Stimulated activated CD8-positive, alpha-beta memory T cell treated with anti-CD3 and anti-CD28 coated beads, Interleukin-15, amount 100 ng/mL, for 48 hours (primary cell): ENCODE results near the gene AJAP1.

ENCODE experiments used
- DNase-seq, 2 donors: peaks; one replicate each; pipeline ENCODE4 v3.0.0-alpha.2; 2020; ENCODE audit warnings: low read depth in 2 of 2

Gene AJAP1

DNA sequence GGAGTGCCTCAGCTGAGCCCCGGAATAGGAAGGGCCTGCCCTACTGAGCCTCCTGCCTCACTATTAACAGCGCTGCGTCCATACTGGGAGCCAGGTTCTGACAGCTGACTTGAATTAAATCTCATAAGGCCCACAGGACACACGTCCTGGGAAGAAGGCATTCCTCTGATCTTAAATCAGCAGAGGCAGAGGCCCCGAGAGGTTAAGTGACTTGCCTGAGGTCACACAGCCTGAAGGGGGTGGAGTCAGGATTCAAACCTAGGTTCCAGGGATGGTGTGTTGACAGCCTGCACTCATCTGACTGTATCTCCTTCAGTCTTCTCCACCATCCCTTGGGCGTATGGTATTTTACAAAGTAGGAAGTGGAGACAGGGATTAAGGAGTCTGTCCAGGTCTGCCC, 79.8 kb downstream of the AJAP1 start:
- no peak for DNase-seq

GRCh38 chr1:4734791-4735190, 80.4 kb downstream of the AJAP1 start:
- no peak for DNase-seq

DNA sequence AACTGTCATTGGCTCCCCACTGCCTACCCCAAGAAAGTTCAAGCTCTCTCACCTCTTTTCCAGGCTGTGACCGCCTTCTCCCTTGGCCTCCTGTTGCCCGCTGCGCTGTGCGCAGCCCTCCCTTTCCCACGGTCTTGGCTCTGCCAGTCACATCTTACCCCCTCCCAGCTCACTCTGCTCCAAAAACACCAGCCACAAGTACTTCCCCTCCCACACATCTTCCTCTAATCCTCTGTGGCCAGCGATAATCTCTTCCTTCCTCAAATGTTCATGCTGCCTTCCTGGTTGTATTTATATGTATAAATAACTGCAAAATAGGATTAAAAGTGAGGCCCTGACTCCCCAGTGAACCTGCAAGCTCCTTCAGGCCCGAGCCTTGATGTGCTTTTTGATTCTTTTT, 81.8 kb downstream of the AJAP1 start:
- no peak for DNase-seq

- no peak for DNase-seq
These were observed 87.5 kb downstream of the AJAP1 start for GRCh38 chr1:4741876-4742423.

GRCh38 chr1:4743978-4744750, 89.8 kb downstream of the AJAP1 start:
- no peak for DNase-seq

DNA sequence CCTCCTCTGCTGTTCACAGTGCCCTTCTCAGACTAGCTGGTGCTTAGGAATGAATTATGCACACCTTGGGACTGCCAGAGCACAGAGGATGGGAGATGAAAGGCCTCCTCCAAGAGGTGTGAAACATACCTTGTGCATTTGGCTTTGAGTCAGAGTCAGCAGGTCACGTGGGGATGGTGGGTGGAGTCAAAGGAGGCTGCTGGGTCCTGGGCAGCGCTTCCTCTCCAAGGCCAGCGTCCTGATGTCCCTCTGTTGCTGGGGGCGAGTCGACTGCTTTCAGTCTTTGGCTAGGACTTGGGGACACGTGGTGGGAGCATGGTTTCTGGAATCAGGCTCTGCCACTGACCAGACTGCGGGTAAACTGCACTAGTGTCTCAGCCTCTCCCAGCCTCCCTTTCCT, 91.2 kb downstream of the AJAP1 start:
- DNase-seq, result no peak

- no peak for DNase-seq
These were observed 95.0 kb downstream of the AJAP1 start for GRCh38 chr1:4749406-4749805.

DNA sequence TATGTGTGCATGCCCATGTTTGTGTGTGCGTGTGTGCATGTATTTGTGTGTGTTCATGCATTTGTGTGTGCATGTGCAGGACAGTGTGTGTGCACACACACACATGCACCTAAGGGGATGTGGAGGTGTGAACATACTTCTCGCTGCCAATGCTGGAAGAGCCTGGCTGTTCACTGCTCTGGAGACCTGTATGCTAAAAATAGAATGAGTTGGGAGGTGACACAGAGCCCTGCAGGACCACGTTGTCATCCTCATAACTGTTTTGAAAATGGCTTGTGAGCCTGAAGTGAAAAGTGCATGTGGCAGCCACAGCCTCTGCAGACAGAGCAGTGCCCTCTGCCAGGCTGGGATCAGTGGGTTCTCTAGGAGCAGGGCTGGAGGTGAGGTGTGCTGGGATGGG, 95.8 kb downstream of the AJAP1 start:
- no peak for DNase-seq

DNA sequence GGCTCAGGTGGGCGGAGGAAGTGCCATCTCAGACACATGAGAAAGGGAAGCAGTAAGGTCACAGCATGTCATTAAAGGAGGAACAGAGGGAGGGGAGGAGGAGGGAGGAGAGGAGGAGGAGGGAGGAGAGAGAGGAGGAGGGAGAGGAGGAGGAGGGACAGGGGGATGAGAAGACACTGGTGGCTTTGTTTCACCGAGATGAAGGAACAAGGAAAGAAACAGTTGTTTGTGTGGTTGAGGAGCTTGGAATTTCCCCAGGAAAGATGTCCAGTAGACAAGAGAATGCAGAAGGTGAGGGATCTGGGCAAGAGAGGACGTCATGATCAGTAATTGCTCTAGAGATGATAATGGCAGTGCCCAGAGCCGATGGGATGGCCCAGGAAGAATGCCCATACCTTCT, 97.7 kb downstream of the AJAP1 start:
- no peak for DNase-seq

GRCh38 chr1:4754816-4755215, 100.4 kb downstream of the AJAP1 start:
- DNase-seq, result no peak

DNA sequence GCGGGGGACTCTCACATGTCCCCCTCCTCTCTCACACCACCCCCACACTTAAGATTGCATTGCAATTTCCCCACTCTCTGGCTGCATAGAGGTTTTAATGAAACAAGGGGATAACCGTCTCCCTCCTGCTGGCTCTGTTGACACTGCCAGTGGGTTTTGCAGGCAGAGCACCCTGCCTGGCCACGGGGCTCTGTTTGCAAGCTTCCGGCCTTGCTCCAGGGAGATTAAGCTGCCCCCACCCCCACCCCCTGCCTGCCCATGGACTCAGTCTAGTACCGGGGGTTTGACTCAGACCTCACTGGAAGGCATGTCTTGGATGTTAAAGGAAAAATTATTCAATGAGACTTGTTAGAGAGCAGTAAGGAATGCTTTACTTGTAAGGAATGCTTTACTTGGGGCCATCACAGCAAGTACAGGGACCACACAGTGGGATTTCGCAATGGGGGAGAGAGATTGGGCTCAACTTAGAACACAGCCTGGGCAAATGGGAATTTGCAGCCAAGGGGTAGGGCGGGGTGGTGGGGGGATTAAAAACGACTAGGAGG, 101.0 kb downstream of the AJAP1 start:
- no peak for DNase-seq

- DNase-seq, result no peak
These were observed 101.6 kb downstream of the AJAP1 start for GRCh38 chr1:4755864-4756504.

DNA sequence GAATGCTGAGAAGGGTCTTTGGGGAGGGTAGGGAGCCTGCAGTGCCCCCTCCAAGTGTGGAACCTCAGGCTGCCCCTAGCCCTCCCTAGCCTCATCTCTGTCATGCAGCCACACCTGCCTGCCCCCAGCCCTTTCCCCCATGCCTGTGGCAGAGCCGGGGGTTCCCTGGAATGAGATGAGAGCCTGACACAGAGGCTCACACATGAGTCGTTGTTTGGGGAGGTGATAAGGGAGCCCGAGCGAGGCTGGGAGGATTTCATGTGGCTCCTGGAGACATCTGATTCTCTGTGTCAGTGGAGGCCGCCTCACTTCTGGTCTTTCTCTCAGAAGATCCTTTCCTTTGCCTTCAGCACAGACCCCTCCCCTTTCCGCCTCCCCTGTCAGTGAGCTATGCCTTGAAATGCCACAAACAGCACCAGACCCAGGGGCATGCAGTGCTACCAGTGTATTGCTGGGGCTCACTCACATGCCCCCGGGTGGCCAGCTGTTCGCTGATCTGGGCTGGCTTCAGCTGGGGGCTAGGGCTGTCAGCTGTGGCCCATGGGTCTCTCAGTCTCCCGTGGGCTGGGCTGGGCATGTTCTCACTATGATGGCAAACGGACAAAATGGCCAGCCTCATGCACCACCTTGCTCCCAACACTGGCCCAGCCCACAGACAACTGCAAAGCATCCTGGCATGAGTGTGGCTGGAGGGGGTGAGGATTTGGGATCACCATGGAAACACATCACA, 102.6 kb downstream of the AJAP1 start:
- no peak for DNase-seq

- no peak for DNase-seq
These were observed 105.3 kb downstream of the AJAP1 start for GRCh38 chr1:4759671-4760070.

DNA sequence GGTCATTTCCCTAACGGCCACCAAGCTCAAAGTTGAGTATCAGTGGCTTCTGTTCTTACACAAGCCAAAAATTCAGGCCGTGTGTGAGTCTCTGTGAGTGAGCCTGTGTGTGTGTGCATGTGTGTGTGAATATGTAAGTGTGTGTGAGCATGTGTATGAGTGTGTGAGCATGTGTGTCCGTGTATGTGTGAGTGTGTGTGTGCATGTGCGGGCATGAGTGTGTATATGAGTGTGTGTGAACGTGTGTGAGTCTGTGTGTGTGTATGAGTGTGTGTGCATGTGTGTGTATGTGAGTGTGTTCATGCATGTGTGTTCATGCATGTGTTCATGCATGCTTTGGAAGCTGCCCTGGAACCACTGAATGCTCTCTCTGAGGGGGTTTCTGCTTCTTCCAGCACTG, 105.7 kb downstream of the AJAP1 start:
- DNase-seq, result no peak

DNA sequence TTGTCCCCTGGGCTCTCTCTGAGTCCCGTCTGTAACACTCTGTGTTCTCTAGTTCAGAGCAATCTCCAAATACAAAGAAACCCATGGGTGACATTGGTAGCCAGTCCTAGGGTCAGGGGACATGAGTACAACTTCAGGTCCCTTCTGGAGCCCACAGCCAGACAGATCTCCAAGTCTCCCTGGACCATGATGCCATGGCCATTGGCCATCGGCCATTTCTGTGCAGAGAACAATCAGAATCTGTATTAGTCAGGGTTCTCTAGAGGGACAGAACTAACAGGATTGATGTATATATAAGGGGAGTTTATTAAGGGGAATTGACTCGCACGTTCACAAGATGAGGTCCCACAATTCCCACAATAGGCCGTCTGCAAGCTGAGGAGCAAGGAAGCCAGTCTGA, 106.9 kb downstream of the AJAP1 start:
- DNase-seq, result no peak

DNA sequence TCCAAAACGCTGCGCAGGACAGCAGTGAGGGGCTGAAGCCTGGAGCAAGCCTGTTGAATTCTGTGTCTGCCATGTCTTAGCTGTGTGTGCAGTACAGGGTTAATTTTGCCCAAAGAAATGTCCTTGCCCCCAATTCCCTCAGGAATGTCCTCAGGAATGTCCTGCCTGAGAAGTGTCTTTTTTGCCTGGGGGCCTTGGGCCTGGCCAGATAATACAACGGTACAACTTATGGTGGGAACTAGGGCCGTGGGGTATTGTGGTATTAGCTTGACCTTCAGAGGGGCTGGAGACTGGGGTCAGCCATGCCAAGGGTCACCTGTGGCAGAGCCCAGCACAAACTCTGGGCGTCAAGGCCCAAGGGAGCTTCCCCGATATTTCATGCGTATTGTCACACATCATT, 107.7 kb downstream of the AJAP1 start:
- no peak for DNase-seq

DNA sequence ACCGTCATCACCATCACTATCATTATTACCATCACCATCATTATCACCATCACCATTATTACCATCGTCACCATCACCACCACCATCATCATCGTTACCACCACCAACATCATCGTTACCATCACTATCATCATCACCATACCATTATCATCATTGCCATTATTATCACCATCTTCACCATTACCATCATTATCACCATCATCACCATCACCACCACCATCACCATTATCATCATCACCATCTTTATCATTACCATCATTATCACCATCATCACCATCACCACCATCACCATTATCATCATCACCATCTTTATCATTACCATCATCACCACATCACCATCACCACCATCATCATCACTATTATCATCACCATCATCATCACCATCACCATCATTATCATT, 112.9 kb downstream of the AJAP1 start:
- DNase-seq, result no peak

DNA sequence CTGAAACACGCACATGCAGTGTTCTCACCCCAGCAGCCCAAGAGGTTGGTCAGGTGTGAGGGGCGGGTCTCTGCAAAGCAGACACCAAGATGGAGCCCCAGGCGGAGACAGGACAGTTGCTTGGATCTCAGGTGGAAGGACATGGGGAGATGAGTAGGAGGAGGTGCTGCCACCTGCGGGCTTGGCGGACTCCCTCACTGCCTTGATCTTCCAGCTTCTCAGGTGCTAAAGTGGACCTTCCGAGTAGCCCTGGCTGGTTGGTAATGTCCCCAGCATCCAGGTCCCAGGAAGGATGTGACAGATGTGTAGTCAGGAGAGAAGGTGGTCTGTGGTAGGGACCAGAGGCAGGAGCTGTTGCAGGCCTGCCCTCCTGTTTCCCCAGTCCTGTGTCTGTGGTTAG, 114.1 kb downstream of the AJAP1 start:
- no peak for DNase-seq

GRCh38 chr1:4769516-4770280, 115.3 kb downstream of the AJAP1 start:
- no peak for DNase-seq

DNA sequence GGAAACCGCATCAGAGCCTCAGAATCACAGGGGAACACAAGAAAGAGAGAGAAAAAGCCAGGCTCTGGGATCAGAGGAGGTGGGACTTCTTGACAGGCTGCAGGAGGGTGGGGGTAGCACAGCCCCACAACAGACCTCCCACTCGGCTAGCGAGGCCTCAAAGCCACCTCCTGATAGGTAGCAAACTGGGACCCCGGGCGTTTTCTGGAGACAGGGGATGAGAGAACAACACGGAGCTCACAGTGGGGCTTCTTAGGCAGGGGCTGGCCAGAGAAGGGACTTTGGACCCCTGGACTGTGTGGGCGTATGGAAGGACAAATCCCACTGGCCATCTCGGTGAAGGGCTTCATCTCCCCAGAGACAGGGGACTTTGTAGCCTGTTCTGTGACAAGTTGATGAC, 116.3 kb downstream of the AJAP1 start:
- no peak for DNase-seq

DNA sequence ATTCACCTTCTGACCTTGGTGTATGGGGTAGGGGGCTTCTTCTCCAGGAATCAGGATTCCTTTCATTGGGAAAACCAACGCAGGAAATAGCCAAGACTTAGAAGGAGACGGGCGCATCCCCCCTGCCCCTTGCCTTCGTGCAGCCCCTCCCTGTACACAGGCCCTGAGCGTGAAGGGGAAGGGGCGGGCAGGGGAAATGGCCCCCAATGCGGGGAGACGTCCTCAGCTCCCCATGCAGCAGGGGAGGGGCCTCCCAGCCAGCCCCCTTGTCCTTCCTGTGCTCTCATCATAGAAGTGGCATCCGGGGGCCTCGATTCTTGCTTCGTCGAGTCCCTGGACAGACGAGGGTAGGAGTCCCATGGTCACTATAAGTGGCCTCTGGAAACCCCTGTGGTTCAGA, 116.9 kb downstream of the AJAP1 start:
- DNase-seq, result no peak
